H9 (cell line): ENCODE measurements around the gene ABL2. TPM values are rescaled to one million over a fixed set of nuclear protein-coding genes. Genes with fewer than 3 reads are reported as not detected.

ENCODE experiments used
- DNase-seq: peaks from one replicate; pipeline ENCODE4 v3.0.0-alpha.2; 2017
- H2AFZ ChIP-seq: one replicate; pipeline ENCODE4 v1.6.1; 2013; ENCODE audit warnings: mild to moderate bottlenecking, low read length, control low read depth, moderate library complexity
- H2AK5ac ChIP-seq: 2 replicates; pipeline ENCODE4 v1.6.1; 2013; ENCODE audit warnings: low read length, control low read depth, mixed read lengths; ENCODE audit not compliant: insufficient read length
- H2BK120ac ChIP-seq: one replicate; pipeline ENCODE4 v1.6.1; 2013; ENCODE audit warnings: low read depth, mild to moderate bottlenecking, low read length, control low read depth, inconsistent platforms; ENCODE audit not compliant: poor library complexity, severe bottlenecking
- H2BK12ac ChIP-seq: 2 replicates; pipeline ENCODE4 v1.6.1; 2013; ENCODE audit warnings: low read length, control low read depth, mixed read lengths, low read depth; ENCODE audit not compliant: insufficient read length
- H2BK15ac ChIP-seq: 2 replicates; pipeline ENCODE4 v1.6.1; 2013; ENCODE audit warnings: low read depth, low read length, control low read depth
- H2BK20ac ChIP-seq: one replicate; pipeline ENCODE4 v1.6.1; 2013; ENCODE audit warnings: low read depth, mild to moderate bottlenecking, low read length, control low read depth, inconsistent platforms; ENCODE audit not compliant: poor library complexity, severe bottlenecking
- H2BK5ac ChIP-seq: 2 replicates; pipeline ENCODE4 v1.6.1; 2013; ENCODE audit warnings: low read length, control low read depth, mixed read lengths; ENCODE audit not compliant: insufficient read length
- H3K14ac ChIP-seq: 2 replicates; pipeline ENCODE4 v1.6.1; 2013; ENCODE audit warnings: low read length, control low read depth; ENCODE audit not compliant: insufficient read depth
- H3K18ac ChIP-seq: 2 replicates; pipeline ENCODE4 v1.6.1; 2013; ENCODE audit warnings: low read depth, mild to moderate bottlenecking, mixed read lengths, low read length, control low read depth; ENCODE audit not compliant: insufficient read length
- H3K23ac ChIP-seq: 2 replicates; pipeline ENCODE4 v1.6.1; 2013; ENCODE audit warnings: low read length, control low read depth, mixed read lengths, low read depth; ENCODE audit not compliant: insufficient read length
- H3K23me2 ChIP-seq: 2 replicates; pipeline ENCODE4 v1.6.1; 2013; ENCODE audit warnings: low read depth, mild to moderate bottlenecking, mixed read lengths, low read length, control low read depth; ENCODE audit not compliant: insufficient read length, poor library complexity, severe bottlenecking
- H3K27ac ChIP-seq: 2 replicates; pipeline ENCODE4 v1.5.1; 2013; ENCODE audit warnings: low read length, control low read depth, mixed read lengths, low read depth; ENCODE audit not compliant: insufficient read length
- H3K27me3 ChIP-seq: 2 replicates; pipeline ENCODE4 v1.6.1; 2013; ENCODE audit warnings: low read length, control low read depth, inconsistent platforms; ENCODE audit not compliant: insufficient read depth
- H3K4ac ChIP-seq: 2 replicates; pipeline ENCODE4 v1.6.1; 2013; ENCODE audit warnings: low read depth, mild to moderate bottlenecking, control low read depth, inconsistent platforms, low read length, moderate library complexity
- H3K4me1 ChIP-seq: 2 replicates; pipeline ENCODE4 v1.6.1; 2013; ENCODE audit warnings: low read length, control low read depth, inconsistent platforms; ENCODE audit not compliant: insufficient read depth
- H3K4me2 ChIP-seq: 2 replicates; pipeline ENCODE4 v1.6.1; 2013; ENCODE audit warnings: low read length, control low read depth, mixed read lengths; ENCODE audit not compliant: insufficient read length, insufficient read depth
- H3K56ac ChIP-seq: 2 replicates; pipeline ENCODE4 v1.6.1; 2013; ENCODE audit warnings: low read depth, mild to moderate bottlenecking, mixed read lengths, low read length, control low read depth; ENCODE audit not compliant: insufficient read length
- H3K79me1 ChIP-seq: 2 replicates; pipeline ENCODE4 v1.6.1; 2013; ENCODE audit warnings: low read depth, mild to moderate bottlenecking, moderate library complexity, low read length, control low read depth, inconsistent platforms; ENCODE audit not compliant: insufficient read depth, poor library complexity, severe bottlenecking
- H3K79me2 ChIP-seq: 2 replicates; pipeline ENCODE4 v1.6.1; 2013; ENCODE audit warnings: low read length, control low read depth, inconsistent platforms; ENCODE audit not compliant: insufficient read depth
- H3K9ac ChIP-seq: 2 replicates; pipeline ENCODE4 v1.6.1; 2013; ENCODE audit warnings: low read length, control low read depth, mixed read lengths; ENCODE audit not compliant: insufficient read length; ENCODE audit errors: extremely low read depth
- H3K9me3 ChIP-seq: one replicate; pipeline ENCODE4 v1.6.1; 2013; ENCODE audit warnings: low read depth, low read length, inconsistent platforms; ENCODE audit not compliant: control insufficient read depth
- H3T11ph ChIP-seq: one replicate; pipeline ENCODE4 v1.6.1; 2013; ENCODE audit warnings: mild to moderate bottlenecking, low read length, control low read depth, inconsistent platforms
- H4K20me1 ChIP-seq: one replicate; pipeline ENCODE4 v1.6.1; 2013; ENCODE audit not compliant: control insufficient read depth, insufficient read length, insufficient read depth
- H4K5ac ChIP-seq: 2 replicates; pipeline ENCODE4 v1.6.1; 2013; ENCODE audit warnings: low read depth, mild to moderate bottlenecking, mixed read lengths, low read length, control low read depth; ENCODE audit not compliant: insufficient read length
- H4K8ac ChIP-seq: replicated peaks from 2 replicates; pipeline ENCODE4 v1.6.1; 2013; ENCODE audit warnings: low read length, control low read depth, mixed read lengths, low read depth; ENCODE audit not compliant: insufficient read length
- H4K91ac ChIP-seq: 2 replicates; pipeline ENCODE4 v1.6.1; 2013; ENCODE audit warnings: low read depth, mild to moderate bottlenecking, moderate library complexity, mixed read lengths, low read length, control low read depth; ENCODE audit not compliant: insufficient read length
- H3K27ac Mint-ChIP-seq, 3 experiments: 2 replicates in 2 of 3; 3 replicates in 1 of 3; pipeline ENCODE4 v1.8.0; 2020 to 2021; ENCODE audit warnings: mixed read lengths in 3 of 3, mild to moderate bottlenecking in 1 of 3, moderate library complexity in 1 of 3
- H3K27me3 Mint-ChIP-seq: 2 replicates; pipeline ENCODE4 v1.8.0; 2021; ENCODE audit warnings: low read depth, mild to moderate bottlenecking, moderate library complexity, mixed read lengths
- H3K36me3 Mint-ChIP-seq, 3 experiments: 2 replicates in 2 of 3; 3 replicates in 1 of 3; pipeline ENCODE4 v1.8.0; 2020 to 2021; ENCODE audit warnings: low read depth in 3 of 3, mixed read lengths in 3 of 3; ENCODE audit not compliant: insufficient read depth in 1 of 3
- H3K4me1 Mint-ChIP-seq, 2 experiments: 2 replicates each; pipeline ENCODE4 v1.8.0; 2020; ENCODE audit warnings: mixed read lengths in 2 of 2
- H3K4me3 Mint-ChIP-seq, 2 experiments: 2 replicates in 1 of 2; 3 replicates in 1 of 2; pipeline ENCODE4 v1.8.0; 2020 to 2021; ENCODE audit warnings: mild to moderate bottlenecking in 2 of 2, mixed read lengths in 2 of 2, moderate library complexity in 1 of 2
- H3K9me3 Mint-ChIP-seq, 2 experiments: 2 replicates in 1 of 2; 3 replicates in 1 of 2; pipeline ENCODE4 v1.8.0; 2020; ENCODE audit warnings: mild to moderate bottlenecking in 2 of 2, mixed read lengths in 2 of 2, moderate library complexity in 1 of 2
- CTCF ChIP-seq: fragments of 200-600 bp; sonication (generic); conservative IDR thresholded peaks from 3 replicates; pipeline ENCODE4 v1.8.0; 2021; ENCODE audit warnings: antibody characterized with exemption, mild to moderate bottlenecking
- WGBS: extraction: QIAGEN DNeasy Blood & Tissue Kit; methylation state at CpG from one replicate; pipeline ENCODE4 v1.1.7; 2013; ENCODE audit warnings: missing lambda C conversion rate, low lambda C conversion rate, mixed read lengths; ENCODE audit not compliant: insufficient read length; ENCODE audit errors: extremely low coverage; 5-methylcytosine and 5-hydroxymethylcytosine counted together
- total RNA-seq: library from RNA; stranded (reverse); gene quantifications from 2 replicates; pipeline ENCODE4 v1.2.1, GENCODE V29; 2021

Gene ABL2
- total RNA-seq, 1 experiment from 2014 or later, result 21.2 TPM

- no peak for TF ChIP-seq CTCF
- H2AK5ac ChIP-seq, result no peak overlapping the region
- H4K91ac ChIP-seq, result no peak overlapping the region
- H3K27ac ChIP-seq, result no peak overlapping the region
- no peak overlapping the region for H4K5ac ChIP-seq
- H3K9me3 ChIP-seq, result no peaks in the 10 kb centered on the region
- peaks cover 9 to 12% of the 10 kb centered on the region in 2 experiments for H3K4me1 Mint-ChIP-seq
- no peak overlapping the region for H3K18ac ChIP-seq
- no peaks in the 10 kb centered on the region for H3K27me3 Mint-ChIP-seq
- peaks cover 3% of the 10 kb centered on the region; the same call in 1 of the 2 replicates for H3K4me1 ChIP-seq
- H3K4me2 ChIP-seq, result no peak overlapping the region
- H3K9ac ChIP-seq, result no peak overlapping the region
- WGBS, result no CpG with 5 or more reads among the region's 3 CpGs
- H2BK5ac ChIP-seq, result no peak overlapping the region
- H3K4ac ChIP-seq, result no peak overlapping the region
- H3K23ac ChIP-seq, result no peak overlapping the region
- H3K9me3 Mint-ChIP-seq, result no peaks in the 10 kb centered on the region; a peak in 1 of 5 replicates
- H3K23me2 ChIP-seq, result no peaks in the 10 kb centered on the region
- H3T11ph ChIP-seq, result no peak overlapping the region
- H2BK20ac ChIP-seq, result no peak overlapping the region
- no peak overlapping the region; a peak in 1 of 7 replicates for H3K27ac Mint-ChIP-seq
- peaks cover 22 to 79% (median 56%) of the 10 kb centered on the region in 3 experiments; a peak in 6 of 7 replicates for H3K36me3 Mint-ChIP-seq
- H3K4me3 Mint-ChIP-seq, result no peak overlapping the region
- H3K14ac ChIP-seq, result no peak overlapping the region
- no peak overlapping the region for H2BK15ac ChIP-seq
- no peaks in the 10 kb centered on the region for H3K27me3 ChIP-seq
- H2BK12ac ChIP-seq, result no peak overlapping the region
- H3K79me1 ChIP-seq, result no peaks in the 10 kb centered on the region
- DNase-seq, result no peak
- H3K56ac ChIP-seq, result no peak overlapping the region
- no peak overlapping the region for H2BK120ac ChIP-seq
- H3K79me2 ChIP-seq, result no peaks in the 10 kb centered on the region
- no peak overlapping the region for H2AFZ ChIP-seq
- H4K8ac ChIP-seq, result no peak overlapping the region
- no peaks in the 10 kb centered on the region for H4K20me1 ChIP-seq
Observed at GRCh38 chr1:179095924-179096323, 133.6 kb downstream of the ABL2 start.
